GM12878 (cell line): Measurements from ENCODE around the gene AADACL2. TPM values are rescaled to one million over a fixed set of nuclear protein-coding genes. Genes with fewer than 3 reads are reported as not detected.

ENCODE experiments used
- ATAC-seq: fragments of 200-7000 bp; cut with Tn5 transposase; 3 replicates; pipeline ENCODE4 v1.9.1; 2020; ENCODE audit warnings: mild to moderate bottlenecking, moderate library complexity
- BruUV-seq: library from RNA; stranded (reverse); fragments of 400-500 nt; replicated peaks from 2 replicates; lab custom pipeline; 2021; lab: Mats Ljungman, UMichigan
- CTCF ChIA-PET: fragments of 300-600 bp; sonication (Branson Sonifier 250); formaldehyde crosslinking; extraction: SDS; loops from one replicate; lab custom pipeline; 2021; ENCODE audit warnings: inconsistent platforms; lab: Yijun Ruan, JAX
- POLR2A ChIA-PET: fragments of 350-600 bp; formaldehyde crosslinking; extraction: SDS; loops from one replicate; lab custom pipeline; 2021; ENCODE audit warnings: inconsistent platforms; lab: Charles Lee
- RAD21 ChIA-PET: fragments of 300-600 bp; sonication (Branson Sonifier 250); formaldehyde crosslinking; loops from one replicate; lab custom pipeline; 2023; ENCODE audit warnings: antibody characterized with exemption; ENCODE audit not compliant: unreplicated experiment; lab: Charles Lee
- SMC1A ChIA-PET: fragments of 300-600 bp; sonication (Branson Sonifier 250); formaldehyde crosslinking; loops from one replicate; lab custom pipeline; 2023; ENCODE audit not compliant: unreplicated experiment, uncharacterized antibody; lab: Charles Lee
- DNase-seq: peaks from one replicate; pipeline ENCODE4 v3.0.0-alpha.2; 2011; ENCODE audit warnings: low read depth, low spot score
- FAIRE-seq: peaks from 3 replicates; lab custom pipeline; 2011; peaks lifted over from hg19 to GRCh38; lab: Jason Lieb, UNC
- H2AFZ ChIP-seq: 2 replicates; pipeline ENCODE4 v1.6.0; 2011; ENCODE audit warnings: low read depth, low read length, control low read depth; ENCODE audit not compliant: control insufficient read depth
- H3K27ac ChIP-seq: 2 replicates; pipeline ENCODE4 v1.5.1; 2011; ENCODE audit warnings: control low read depth; ENCODE audit not compliant: control insufficient read depth, insufficient read depth
- H3K27me3 ChIP-seq, 2 experiments: replicated peaks in 1 of 2; 2 replicates each; pipeline versions ENCODE4 v1.6.0 to v1.6.1; 2011; ENCODE audit warnings: low read length in 1 of 2; ENCODE audit not compliant: control insufficient read depth in 2 of 2, insufficient read depth in 2 of 2
- H3K36me3 ChIP-seq, 2 experiments: 2 replicates each; pipeline ENCODE4 v1.5.1; 2011; ENCODE audit warnings: low read length in 1 of 2; ENCODE audit not compliant: control insufficient read depth in 2 of 2, insufficient read depth in 2 of 2
- H3K4me1 ChIP-seq: 2 replicates; pipeline ENCODE4 v1.6.1; 2011; ENCODE audit warnings: mild to moderate bottlenecking, low read length, moderate library complexity, mixed read lengths; ENCODE audit not compliant: control insufficient read depth, insufficient read depth
- H3K4me2 ChIP-seq: 2 replicates; pipeline ENCODE4 v1.6.0; 2011; ENCODE audit warnings: control low read depth; ENCODE audit not compliant: control insufficient read depth, insufficient read depth
- H3K4me3 ChIP-seq: fragments of 200-600 bp; sonication (generic); 2 replicates; pipeline ENCODE4 v1.5.1; 2016
- H3K79me2 ChIP-seq: 2 replicates; pipeline ENCODE4 v1.6.0; 2011; ENCODE audit warnings: low read length; ENCODE audit not compliant: control insufficient read depth, insufficient read depth
- H3K9ac ChIP-seq: 2 replicates; pipeline ENCODE4 v1.8.0; 2011; ENCODE audit warnings: low read length, control low read depth, mixed read lengths; ENCODE audit not compliant: control insufficient read depth, insufficient read depth
- H3K9me3 ChIP-seq: replicated peaks from 3 replicates; pipeline ENCODE4 v1.5.1; 2011; ENCODE audit warnings: mild to moderate bottlenecking, low read length; ENCODE audit not compliant: control insufficient read depth, insufficient read depth
- H4K20me1 ChIP-seq: 2 replicates; pipeline ENCODE4 v1.6.0; 2011; ENCODE audit not compliant: control insufficient read depth, insufficient read depth
- ATF2 ChIP-seq: IDR thresholded peaks from 2 replicates; pipeline ENCODE4 v1.6.1; 2012; ENCODE audit warnings: low read length, inconsistent platforms
- CHD2 ChIP-seq: IDR thresholded peaks from 2 replicates; pipeline ENCODE4 v1.6.1; 2011; ENCODE audit warnings: low read depth, low read length, improper control_type of control experiment, borderline replicate concordance
- CUX1 ChIP-seq: IDR thresholded peaks from 2 replicates; pipeline ENCODE4 v1.6.1; 2012; ENCODE audit warnings: improper control_type of control experiment, low read depth, low read length; ENCODE audit not compliant: insufficient replicate concordance
- EZH2 ChIP-seq: IDR thresholded peaks from 2 replicates; pipeline ENCODE4 v1.6.1; 2012; ENCODE audit warnings: low read depth, mild to moderate bottlenecking, control low read depth, inconsistent platforms, low read length, borderline replicate concordance; ENCODE audit not compliant: control insufficient read depth
- IRF5 ChIP-seq: fragments of 450-650 bp; IDR thresholded peaks from 2 replicates; pipeline ENCODE4 v1.6.1; 2017; ENCODE audit warnings: borderline replicate concordance
- MTA3 ChIP-seq: IDR thresholded peaks from 2 replicates; pipeline ENCODE4 v1.6.1; 2012; ENCODE audit warnings: low read length, inconsistent platforms, borderline replicate concordance
- NR2C1 ChIP-seq: fragments of 450-650 bp; IDR thresholded peaks from 2 replicates; pipeline ENCODE4 v1.6.1; 2017; ENCODE audit warnings: antibody characterized with exemption, mild to moderate bottlenecking, moderate library complexity
- RELA ChIP-seq: fragments of 450-650 bp; IDR thresholded peaks from 2 replicates; pipeline ENCODE4 v1.8.0; 2014; ENCODE audit warnings: borderline replicate concordance; ENCODE audit not compliant: partially characterized antibody
- SIN3A ChIP-seq: IDR thresholded peaks from 2 replicates; pipeline ENCODE4 v1.6.1; 2012; ENCODE audit warnings: low read depth, low read length, improper control_type of control experiment
- SMC3 ChIP-seq: IDR thresholded peaks from 2 replicates; pipeline ENCODE4 v1.6.1; 2011; ENCODE audit warnings: low read length, improper control_type of control experiment, borderline replicate concordance
- TARDBP ChIP-seq: IDR thresholded peaks from 2 replicates; pipeline ENCODE4 v1.6.1; 2016; ENCODE audit warnings: borderline replicate concordance
- YY1 ChIP-seq: IDR thresholded peaks from 2 replicates; pipeline ENCODE4 v1.6.1; 2011; ENCODE audit warnings: low read depth, mild to moderate bottlenecking, low read length
- ZBED1 ChIP-seq: IDR thresholded peaks from 2 replicates; pipeline ENCODE4 v1.6.1; 2016; ENCODE audit warnings: borderline replicate concordance
- ZBTB11 ChIP-seq: fragments of 450-650 bp; formaldehyde crosslinking; IDR thresholded peaks from 2 replicates; pipeline ENCODE4 v1.5.0; 2022; ENCODE audit warnings: mild to moderate bottlenecking, missing genetic modification characterization
- WGBS: methylation state at CpG from one replicate; pipeline ENCODE4 v1.1.6; 2016; ENCODE audit warnings: low lambda C conversion rate; ENCODE audit not compliant: insufficient replicate concordance, insufficient coverage; ENCODE audit errors: missing lambda C conversion rate; 5-methylcytosine and 5-hydroxymethylcytosine counted together
- in situ Hi-C: fragments of 300-500 bp; cut with MboI; formaldehyde crosslinking; loops from 9 replicates; pipeline ENCODE4 v1.14.3; 2018; ENCODE audit warnings: mixed read lengths
- intact Hi-C: fragments of 100-400 bp; cut with micrococcal nuclease; formaldehyde crosslinking; loops from one replicate; pipeline ENCODE4 v1.14.2; 2022; ENCODE audit not compliant: unreplicated experiment
- polyA plus RNA-seq, 11 experiments: library from polyadenylated mRNA; depleted of rRNA in 4 of 11; unstranded in 6 of 11; stranded (reverse) in 5 of 11; fragments of >200 nt; fragmentation: Nextera tagmentation in 4 of 11; fragmentation: Illumina TruSeq in 1 of 11; extraction: Ambion mirVana in 4 of 11; extraction: Trizol in 1 of 11; gene quantifications; 1 replicate in 1 of 11; 2 replicates in 10 of 11; pipeline versions ENCODE4 v1.2.1 to v1.2.3, GENCODE V29; 2011 to 2016; ENCODE audit warnings: inconsistent platforms in 2 of 11, missing spikeins in 2 of 11, low read depth in 1 of 11
- total RNA-seq, 4 experiments: library from RNA; depleted of rRNA in 3 of 4; stranded (reverse); fragments of >200 nt in 3 of 4; fragmentation: Illumina TruSeq in 1 of 4; extraction: Trizol in 1 of 4; gene quantifications; 2 replicates each; pipeline versions ENCODE4 v1.2.1 to v1.2.3, GENCODE V29; 2013 to 2021

AADACL2 gene
- total and polyA plus RNA-seq, 10 of the 15 experiments (the other 5 are each of a cell fraction or from before 2014, with no cell fraction given), result not detected

- ATAC-seq (no peak), DNase-seq (no peak), FAIRE-seq (no peak)
- Histone ChIP-seq H4K20me1 (no peaks in the 10 kb centered on the region), H2AFZ (no peak overlapping the region), H3K4me2 (no peak overlapping the region), H3K27ac (no peak overlapping the region), H3K4me1 (no peaks in the 10 kb centered on the region), H3K9me3 (no peaks in the 10 kb centered on the region), H3K4me3 (no peak overlapping the region), H3K27me3 (no peaks in the 10 kb centered on the region), H3K36me3 (no peaks in the 10 kb centered on the region), H3K9ac (no peak overlapping the region), H3K79me2 (no peaks in the 10 kb centered on the region)
- no TSS peak for BruUV-seq
- in situ Hi-C loops, result no loop called here
- ChIA-PET SMC1A (no interaction called here), RAD21 (no interaction called here), CTCF (no interaction called here), POLR2A (no interaction called here)
- whole genome bisulfite sequencing, result 56% methylated on average over 2 of the region's 2 CpGs
- intact Hi-C loops, result no loop called here
- TF ChIP-seq MTA3, result no peak
- no peak for TF ChIP-seq CUX1
- TF ChIP-seq NR2C1, result no peak
- no peak for TF ChIP-seq TARDBP
- TF ChIP-seq IRF5, result no peak
- TF ChIP-seq SIN3A, result no peak
- no peak for TF ChIP-seq EZH2
- no peak for TF ChIP-seq SMC3
- TF ChIP-seq ZBTB11, result no peak
- TF ChIP-seq RELA, result no peak
- TF ChIP-seq CHD2, result no peak
- TF ChIP-seq ATF2, result no peak
- no peak for TF ChIP-seq ZBED1
- no peak for TF ChIP-seq YY1
These were observed 35.4 kb downstream of the AADACL2 start for GRCh38 chr3:151769175-151769574.
